ENCODE measurements around the gene DDX54.

DDX54 gene

DNA sequence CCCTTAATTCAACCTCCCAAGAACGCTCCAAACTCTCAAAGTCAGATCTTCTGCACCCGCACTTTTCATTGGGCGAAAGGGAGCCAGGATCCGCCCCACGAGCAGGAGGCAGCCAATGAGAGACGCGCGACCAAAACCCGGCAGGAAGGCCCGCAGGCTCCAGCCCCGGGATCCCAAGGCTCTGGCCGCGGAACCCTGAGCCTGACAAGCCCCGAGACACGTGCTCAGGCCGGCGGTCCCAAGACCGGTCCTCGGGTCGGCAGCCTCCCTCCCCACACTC, 438 bp downstream of the DDX54 start:
- Mint-ChIP-seq H3K36me3 (peaks cover 64% of the 10 kb centered on the region), H3K4me3 (peak overlapping the region; percentile 84), H3K9me3 (no peaks in the 10 kb centered on the region), H3K27ac (peak overlapping the region; percentile 95), H3K4me1 (peaks cover 26% of the 10 kb centered on the region)
- ATAC-seq (peak; percentile 92), DNase-seq (ENCODE audit: low spot score in 2 of 2) (peak in 1 of 2 donors; percentile 80)

GRCh38 chr12:113184098-113184899, 979 bp downstream of the DDX54 start:
- DNase-seq (ENCODE audit: low spot score in 2 of 2) (no peak), ATAC-seq (peak; percentile 80)
- Mint-ChIP-seq H3K9me3 (no peaks in the 10 kb centered on the region), H3K4me3 (peak overlapping the region; percentile 84), H3K4me1 (peaks cover 23% of the 10 kb centered on the region), H3K27ac (peak overlapping the region; percentile 95), H3K36me3 (peaks cover 64% of the 10 kb centered on the region)

DNA sequence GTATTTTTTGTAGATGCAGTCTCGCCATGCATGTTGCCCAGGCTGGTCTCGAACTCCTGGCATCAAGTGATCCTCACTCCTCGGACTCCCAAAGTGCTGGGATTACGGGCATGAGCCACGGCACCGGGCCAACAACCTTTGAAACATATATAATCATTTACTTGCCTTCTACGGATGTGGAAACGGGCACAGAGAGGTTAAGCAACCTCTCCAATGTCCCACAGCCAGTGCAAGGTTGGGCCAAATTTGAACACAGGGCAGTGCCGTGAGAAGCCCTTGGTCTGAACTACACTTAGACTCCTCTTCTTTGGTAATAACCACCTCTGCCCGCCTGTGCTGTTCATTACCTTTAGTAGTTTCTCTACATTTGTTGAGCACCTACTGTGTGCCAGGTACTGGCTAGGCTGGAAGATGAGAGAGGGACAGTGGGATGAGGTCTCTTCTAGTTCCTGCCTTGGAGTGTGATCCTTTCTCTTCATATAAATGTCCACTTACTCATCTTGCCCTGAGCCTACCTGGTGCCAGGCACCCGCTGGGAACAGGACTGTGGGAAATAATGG, 2.2 kb downstream of the DDX54 start:
- Mint-ChIP-seq H3K4me3 (peak overlapping the region; percentile 84), H3K27ac (peak overlapping the region; percentile 82), H3K36me3 (peaks cover 64% of the 10 kb centered on the region), H3K4me1 (peaks cover 20% of the 10 kb centered on the region), H3K9me3 (no peaks in the 10 kb centered on the region)
- ATAC-seq = no peak
- DNase-seq (ENCODE audit: low spot score in 2 of 2) = no peak

- DNase-seq (ENCODE audit: low spot score in 2 of 2) (no peak), ATAC-seq (no peak)
- Mint-ChIP-seq H3K36me3 (peaks cover 64% of the 10 kb centered on the region), H3K4me1 (peaks cover 16% of the 10 kb centered on the region), H3K9me3 (no peaks in the 10 kb centered on the region), H3K4me3 (no peak overlapping the region), H3K27ac (no peak overlapping the region)
Measured at GRCh38 chr12:113181975-113182374, 3.3 kb downstream of the DDX54 start.

- Mint-ChIP-seq H3K4me3 (no peak overlapping the region), H3K9me3 (no peaks in the 10 kb centered on the region), H3K4me1 (peaks cover 7% of the 10 kb centered on the region), H3K36me3 (peaks cover 75% of the 10 kb centered on the region), H3K27ac (peak overlapping the region; percentile 67)
- no peak for ATAC-seq
- no peak for DNase-seq (ENCODE audit: low spot score in 2 of 2)
Measured at GRCh38 chr12:113180333-113180732, 4.9 kb downstream of the DDX54 start.

DNA sequence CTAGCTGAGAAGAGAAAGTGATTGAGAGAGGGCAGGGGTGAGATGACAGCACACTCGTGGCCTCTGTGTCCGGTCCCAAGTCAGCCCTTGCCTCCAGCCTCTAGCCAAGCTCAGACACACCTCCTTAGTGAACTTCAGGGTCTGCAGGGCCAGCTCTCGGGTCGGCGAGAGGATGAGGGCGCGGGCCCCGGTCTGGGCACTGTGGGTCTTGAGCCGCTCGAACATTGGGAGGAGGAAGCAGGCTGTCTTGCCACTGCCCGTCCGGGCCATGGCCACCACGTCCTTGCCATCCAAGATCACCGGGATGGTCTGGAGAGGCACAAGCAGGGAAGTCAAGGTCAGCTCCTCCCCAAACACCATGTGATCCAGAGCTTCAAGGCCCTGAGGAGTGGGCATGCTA, 6.3 kb downstream of the DDX54 start:
- no peak overlapping the region for H3K27ac Mint-ChIP-seq
- no peak for ATAC-seq
- H3K36me3 Mint-ChIP-seq = peaks cover 88% of the 10 kb centered on the region

GRCh38 chr12:113174461-113175384, 10.6 kb downstream of the DDX54 start:
- Mint-ChIP-seq H3K4me3 (no peak overlapping the region), H3K4me1 (peaks cover 9% of the 10 kb centered on the region), H3K27ac (peak overlapping the region; percentile 27), H3K36me3 (peaks cover 100% of the 10 kb centered on the region), H3K9me3 (no peaks in the 10 kb centered on the region)
- ATAC-seq (peak; percentile 79), DNase-seq (ENCODE audit: low spot score in 2 of 2) (peak; percentile 83 to 91)

More for the DNA sequence above, 6.3 kb downstream of the DDX54 start:
- no peak for DNase-seq (ENCODE audit: low spot score in 2 of 2)
- H3K4me3 Mint-ChIP-seq = no peak overlapping the region
- peaks cover 15% of the 10 kb centered on the region for H3K4me1 Mint-ChIP-seq
- no peaks in the 10 kb centered on the region for H3K9me3 Mint-ChIP-seq

DNA sequence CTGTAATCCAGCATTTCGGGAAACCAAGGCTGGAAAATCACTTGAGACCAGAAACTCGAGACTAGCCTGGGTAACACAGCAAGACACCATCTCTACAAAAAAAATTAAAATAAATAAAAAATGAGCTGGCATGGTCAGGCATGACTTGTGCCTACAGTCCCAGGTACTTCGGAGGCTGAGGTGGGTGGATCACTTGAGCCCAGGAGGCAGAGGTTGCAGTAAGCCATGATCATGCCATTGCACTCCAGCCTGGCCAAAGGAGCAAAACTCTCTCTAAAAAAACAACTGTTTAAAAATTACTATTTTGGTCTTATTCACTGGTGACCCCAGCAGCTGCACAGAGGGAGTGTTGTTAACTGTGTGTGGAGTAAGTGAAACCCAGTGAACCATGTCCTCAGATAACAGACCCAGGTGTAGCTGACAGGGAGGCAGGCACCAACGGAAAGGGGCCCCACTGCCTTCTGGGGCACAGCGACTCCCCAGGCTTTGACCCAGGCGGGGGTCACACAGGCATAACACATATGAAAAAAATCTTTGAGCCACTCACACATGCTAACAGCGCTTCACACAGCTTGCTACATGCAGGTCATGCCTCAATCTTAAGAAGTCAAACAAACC, 12.1 kb downstream of the DDX54 start:
- peaks cover 9% of the 10 kb centered on the region for H3K4me1 Mint-ChIP-seq
- H3K9me3 Mint-ChIP-seq = no peaks in the 10 kb centered on the region
- H3K27ac Mint-ChIP-seq = no peak overlapping the region
- peaks cover 100% of the 10 kb centered on the region for H3K36me3 Mint-ChIP-seq
- ATAC-seq = no peak
- DNase-seq (ENCODE audit: low spot score in 2 of 2) = no peak
- no peak overlapping the region for H3K4me3 Mint-ChIP-seq

- Mint-ChIP-seq H3K4me1 (peaks cover 9% of the 10 kb centered on the region), H3K4me3 (no peak overlapping the region), H3K9me3 (no peaks in the 10 kb centered on the region), H3K27ac (peak overlapping the region; percentile 82), H3K36me3 (peaks cover 100% of the 10 kb centered on the region)
- DNase-seq (ENCODE audit: low spot score in 2 of 2) (no peak), ATAC-seq (no peak)
Measured at GRCh38 chr12:113172185-113172584, 13.1 kb downstream of the DDX54 start.

DNA sequence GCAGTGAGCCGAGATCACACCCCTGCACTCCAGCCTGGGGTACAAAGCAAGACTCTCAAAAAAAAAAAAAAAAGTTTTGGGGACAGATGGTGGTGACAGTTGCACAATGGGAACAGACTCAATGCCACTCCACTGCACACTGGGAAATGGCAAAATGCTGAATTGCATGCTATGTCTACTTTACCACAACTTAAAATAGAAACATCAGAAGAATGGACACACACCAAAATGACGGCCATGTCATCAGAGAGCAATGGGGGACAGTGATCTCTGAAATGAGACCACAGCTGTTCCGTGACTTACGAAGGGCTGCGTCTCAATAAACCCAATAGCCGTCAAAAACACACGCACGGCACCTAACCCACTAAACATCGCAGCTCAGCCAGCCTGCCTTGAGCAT, 13.7 kb downstream of the DDX54 start:
- H3K36me3 Mint-ChIP-seq = peaks cover 100% of the 10 kb centered on the region
- DNase-seq (ENCODE audit: low spot score in 2 of 2) (no peak), ATAC-seq (no peak)
- H3K4me1 Mint-ChIP-seq = peaks cover 9% of the 10 kb centered on the region
- no peaks in the 10 kb centered on the region for H3K9me3 Mint-ChIP-seq
- no peak overlapping the region for H3K4me3 Mint-ChIP-seq
- no peak overlapping the region for H3K27ac Mint-ChIP-seq

- Mint-ChIP-seq H3K4me3 (no peak overlapping the region), H3K27ac (peak overlapping the region; percentile 67), H3K9me3 (no peaks in the 10 kb centered on the region), H3K36me3 (peaks cover 100% of the 10 kb centered on the region), H3K4me1 (peaks cover 9% of the 10 kb centered on the region)
- DNase-seq (ENCODE audit: low spot score in 2 of 2) = no peak
- no peak for ATAC-seq
Measured at GRCh38 chr12:113170926-113171325, 14.4 kb downstream of the DDX54 start.

GRCh38 chr12:113170457-113170856, 14.8 kb downstream of the DDX54 start:
- H3K4me1 Mint-ChIP-seq = peaks cover 9% of the 10 kb centered on the region
- H3K27ac Mint-ChIP-seq = peak overlapping the region; percentile 67
- DNase-seq (ENCODE audit: low spot score in 2 of 2) (no peak), ATAC-seq (no peak)
- H3K36me3 Mint-ChIP-seq = peaks cover 100% of the 10 kb centered on the region
- H3K4me3 Mint-ChIP-seq = no peak overlapping the region
- no peaks in the 10 kb centered on the region for H3K9me3 Mint-ChIP-seq

GRCh38 chr12:113169697-113170096, 15.6 kb downstream of the DDX54 start:
- H3K4me1 Mint-ChIP-seq = peaks cover 5% of the 10 kb centered on the region
- no peak overlapping the region for H3K4me3 Mint-ChIP-seq

GRCh38 chr12:113167868-113168267, 17.4 kb downstream of the DDX54 start:
- no peak overlapping the region for H3K4me3 Mint-ChIP-seq
- no peaks in the 10 kb centered on the region for H3K4me1 Mint-ChIP-seq
- peaks cover 98% of the 10 kb centered on the region for H3K36me3 Mint-ChIP-seq
- ATAC-seq (no peak), DNase-seq (ENCODE audit: low spot score in 2 of 2) (no peak)
- no peak overlapping the region for H3K27ac Mint-ChIP-seq
- no peaks in the 10 kb centered on the region for H3K9me3 Mint-ChIP-seq

More at GRCh38 chr12:113169697-113170096, 15.6 kb downstream of the DDX54 start:
- Mint-ChIP-seq H3K9me3 (no peaks in the 10 kb centered on the region), H3K27ac (no peak overlapping the region), H3K36me3 (peaks cover 100% of the 10 kb centered on the region)
- no peak for ATAC-seq
- no peak for DNase-seq (ENCODE audit: low spot score in 2 of 2)

Measured in stimulated activated effector memory CD8-positive, alpha-beta T cell treated with anti-CD3 and anti-CD28 coated beads, Interleukin-12 subunit alpha, Interleukin-12 subunit beta, amount 100 ng/mL, for 72 hours (primary cell).